HG03025 (cell line): ENCODE results near the gene SLC12A5.
"Not testable (repeated sequence)": the region's sequence is repeated elsewhere in the genome, so short reads cannot be mapped to it uniquely, and the experiment has no call there.

Experiments
- ATAC-seq: cut with Tn5 transposase; IDR thresholded peaks from one replicate; pipeline ENCODE4 v1.9.1; 2021; ENCODE audit warnings: mild to moderate bottlenecking, moderate library complexity; ENCODE audit not compliant: unreplicated experiment, low FRiP score

Gene SLC12A5

GRCh38 chr20:46028772-46029371 is at the start of gene SLC12A5:
Gene SLC12A5, plus strand, starts transcription at chr20:46029215. Its CDS starts 130 bp downstream, at chr20:46029345.
- ATAC-seq, result no peak

- no peak for ATAC-seq
Measured at GRCh38 chr20:45981261-45981660, 47.8 kb upstream of the SLC12A5 start.

- no peak for ATAC-seq
Measured at GRCh38 chr20:45983279-45983743, 45.7 kb upstream of the SLC12A5 start.

- ATAC-seq, result no peak
Measured at GRCh38 chr20:45985573-45985972, 43.4 kb upstream of the SLC12A5 start.

GRCh38 chr20:45987108-45987780 is 41.8 kb upstream of the SLC12A5 start:
- no peak for ATAC-seq

- not testable (repeated sequence) for ATAC-seq
Measured at GRCh38 chr20:45988830-45989229, 40.2 kb upstream of the SLC12A5 start.

- ATAC-seq, result no peak
Measured at GRCh38 chr20:45991616-45992015, 37.4 kb upstream of the SLC12A5 start.

- ATAC-seq, result no peak
Measured at GRCh38 chr20:45993197-45993951, 35.6 kb upstream of the SLC12A5 start.

- ATAC-seq, result no peak
Measured at GRCh38 chr20:45994761-45995493, 34.1 kb upstream of the SLC12A5 start.

- ATAC-seq, result not testable (repeated sequence)
Measured at GRCh38 chr20:45995495-45996097, 33.4 kb upstream of the SLC12A5 start.

GRCh38 chr20:45997187-45997586 is 31.8 kb upstream of the SLC12A5 start:
- no peak for ATAC-seq

- no peak for ATAC-seq
Measured at GRCh38 chr20:45998337-45998736, 30.7 kb upstream of the SLC12A5 start.

GRCh38 chr20:45998761-45999160 is 30.3 kb upstream of the SLC12A5 start:
- ATAC-seq, result no peak

- no peak for ATAC-seq
Measured at GRCh38 chr20:45999557-46000261, 29.3 kb upstream of the SLC12A5 start.

GRCh38 chr20:46000262-46000996 is 28.6 kb upstream of the SLC12A5 start:
- ATAC-seq, result no peak

- ATAC-seq, result no peak
Measured at GRCh38 chr20:46001498-46001897, 27.5 kb upstream of the SLC12A5 start.

GRCh38 chr20:46002008-46002407 is 27.0 kb upstream of the SLC12A5 start:
- ATAC-seq, result no peak

GRCh38 chr20:46004187-46004586 is 24.8 kb upstream of the SLC12A5 start:
- ATAC-seq, result no peak

- no peak for ATAC-seq
Measured at GRCh38 chr20:46004889-46005473, 24.0 kb upstream of the SLC12A5 start.
